Esophagus muscularis mucosa (tissue), 4 donors: ENCODE results near the gene LOC128125822.

Experiments
- DNase-seq: peaks from one replicate; pipeline ENCODE4 v3.0.0-alpha.2; 2017; ENCODE audit errors: extremely low spot score
- H3K27ac ChIP-seq, 4 donors: fragments of 200-600 bp; sonication (generic); replicated peaks in 1 of 4; 1 replicate in 3 of 4; 2 replicates in 1 of 4; pipeline ENCODE4 v1.5.1; 2016 to 2019; ENCODE audit warnings: mild to moderate bottlenecking in 1 of 4
- H3K27me3 ChIP-seq, 4 donors: fragments of 200-600 bp; sonication (generic); one replicate each; pipeline versions ENCODE4 v1.5.1 to v1.6.0; 2016 to 2019
- H3K36me3 ChIP-seq, 4 donors: fragments of 200-600 bp; sonication (generic); one replicate each; pipeline ENCODE4 v1.5.1; 2016 to 2019
- H3K4me1 ChIP-seq, 4 donors: fragments of 200-600 bp; sonication (generic); one replicate each; pipeline ENCODE4 v1.5.1; 2016 to 2019
- H3K4me3 ChIP-seq, 4 donors: fragments of 200-600 bp; sonication (generic); 1 replicate in 2 of 4; 2 replicates in 2 of 4; pipeline ENCODE4 v1.5.1; 2016 to 2019; ENCODE audit warnings: mild to moderate bottlenecking in 4 of 4, moderate library complexity in 1 of 4
- H3K9me3 ChIP-seq, 4 donors: fragments of 200-600 bp; sonication (generic); 1 replicate in 3 of 4; 2 replicates in 1 of 4; pipeline ENCODE4 v1.5.1; 2016 to 2019
- CTCF ChIP-seq, 3 experiments: fragments of 200-600 bp in 2 of 3; fragments of 450-650 bp in 1 of 3; sonication (generic) in 2 of 3; IDR thresholded peaks; one replicate each; pipeline ENCODE4 v1.5.1; 2017 to 2019; ENCODE audit warnings: antibody characterized with exemption in 3 of 3, mild to moderate bottlenecking in 2 of 3, moderate library complexity in 1 of 3
- EP300 ChIP-seq: sonication (generic); formaldehyde crosslinking; IDR thresholded peaks from one replicate; pipeline ENCODE4 v1.6.1; 2017; ENCODE audit warnings: antibody characterized with exemption
- POLR2A ChIP-seq: fragments of 450-650 bp; IDR thresholded peaks from one replicate; pipeline ENCODE4 v1.6.1; 2017; ENCODE audit warnings: antibody characterized with exemption, moderate library complexity, mild to moderate bottlenecking, low read depth
- POLR2AphosphoS5 ChIP-seq, 2 donors: sonication (generic); formaldehyde crosslinking; IDR thresholded peaks; one replicate each; pipeline ENCODE4 v1.6.1; 2017; ENCODE audit warnings: antibody characterized with exemption in 2 of 2
- WGBS: methylation state at CpG from one replicate; pipeline ENCODE4 v1.1.5; 2018; 5-methylcytosine and 5-hydroxymethylcytosine counted together
- intact Hi-C: fragments of 100-400 bp; cut with DNase I; formaldehyde crosslinking; loops from one replicate; pipeline ENCODE4 v1.15.1; 2023

LOC128125822 gene

GRCh38 chr6:63533952-63534351 lies 38.3 kb upstream of the LOC128125822 start:
- Histone ChIP-seq H3K27me3 (no peaks in the 10 kb centered on the region), H3K9me3 (no peaks in the 10 kb centered on the region), H3K4me1 (no peaks in the 10 kb centered on the region), H3K36me3 (no peaks in the 10 kb centered on the region), H3K27ac (no peak overlapping the region), H3K4me3 (no peak overlapping the region)
- no peak for TF ChIP-seq CTCF (IDR thresholded peaks at IDR 0.05)
- no peak for TF ChIP-seq EP300
- TF ChIP-seq POLR2AphosphoS5 (IDR thresholded peaks at IDR 0.05) = no peak
- TF ChIP-seq POLR2A = no peak
- intact Hi-C loops = no loop called here
- DNase-seq = no peak
- 89% methylated on average over 4 of the region's 4 CpGs for WGBS

DNA sequence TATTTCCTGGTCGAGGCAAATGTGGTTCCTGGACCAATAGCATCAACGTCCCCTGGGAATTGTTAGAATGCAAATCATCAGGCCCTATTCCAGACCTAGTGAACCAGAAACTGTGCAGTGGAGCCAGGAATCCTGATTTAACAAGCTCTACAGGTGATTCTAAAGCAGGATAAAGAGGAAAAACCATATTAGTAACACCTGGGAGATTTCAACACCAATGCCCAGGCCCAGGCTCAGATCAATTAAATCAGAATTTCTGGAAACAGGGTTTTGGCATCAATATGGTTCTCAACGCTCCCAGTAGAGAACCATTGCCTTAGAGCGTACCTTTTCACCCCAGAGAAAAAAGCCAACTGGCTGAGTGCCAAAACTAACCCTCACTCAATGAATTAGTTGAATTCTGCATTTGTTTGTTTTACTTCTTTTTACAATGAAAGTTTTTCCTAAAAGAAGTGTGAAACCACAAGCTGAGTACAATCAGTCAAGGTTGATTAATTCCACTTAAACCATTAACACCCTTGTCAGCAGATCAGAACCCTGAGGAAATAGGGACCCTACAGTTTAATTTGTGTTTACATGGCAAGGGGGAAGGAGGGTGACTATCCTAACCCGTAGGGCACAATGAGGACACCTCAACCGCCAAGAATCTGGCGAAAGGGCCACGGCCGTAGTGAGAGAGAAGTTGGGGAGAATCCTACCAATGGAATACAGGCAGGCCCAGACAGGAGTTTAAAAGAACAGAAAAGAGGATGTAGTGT lies 34.9 kb upstream of the LOC128125822 start:
- WGBS = 62% methylated on average over 9 of the region's 9 CpGs
- Histone ChIP-seq H3K9me3 (no peaks in the 10 kb centered on the region), H3K4me1 (no peaks in the 10 kb centered on the region), H3K27me3 (no peaks in the 10 kb centered on the region), H3K36me3 (no peaks in the 10 kb centered on the region), H3K4me3 (no peak overlapping the region), H3K27ac (no peak overlapping the region)
- TF ChIP-seq EP300 = no peak
- no peak for TF ChIP-seq POLR2A
- TF ChIP-seq CTCF (IDR thresholded peaks at IDR 0.05) = no peak
- TF ChIP-seq POLR2AphosphoS5 (IDR thresholded peaks at IDR 0.05) = no peak
- no peak for DNase-seq
- intact Hi-C loops = no loop called here

- intact Hi-C loops = no loop called here
- H3K9me3 ChIP-seq = no peaks in the 10 kb centered on the region
- no peak overlapping the region for H3K27ac ChIP-seq
- H3K27me3 ChIP-seq = no peaks in the 10 kb centered on the region
- DNase-seq = no peak
- no peak for TF ChIP-seq POLR2AphosphoS5 (IDR thresholded peaks at IDR 0.05)
- TF ChIP-seq EP300 = no peak
- no peak for TF ChIP-seq POLR2A
- TF ChIP-seq CTCF (IDR thresholded peaks at IDR 0.05) = no peak
- H3K4me1 ChIP-seq = no peaks in the 10 kb centered on the region
- no peak overlapping the region for H3K4me3 ChIP-seq
- no peaks in the 10 kb centered on the region for H3K36me3 ChIP-seq
Measured at GRCh38 chr6:63537959-63538300, 34.4 kb upstream of the LOC128125822 start.

GRCh38 chr6:63538550-63538949 lies 33.7 kb upstream of the LOC128125822 start:
- no peak overlapping the region for H3K27ac ChIP-seq
- DNase-seq = no peak
- H3K27me3 ChIP-seq = no peaks in the 10 kb centered on the region
- H3K36me3 ChIP-seq = no peaks in the 10 kb centered on the region
- 87% methylated on average over 1 of the region's 1 CpG for WGBS
- intact Hi-C loops = no loop called here
- TF ChIP-seq CTCF (IDR thresholded peaks at IDR 0.05) = no peak
- no peak for TF ChIP-seq EP300
- no peak for TF ChIP-seq POLR2AphosphoS5 (IDR thresholded peaks at IDR 0.05)
- TF ChIP-seq POLR2A = no peak
- no peak overlapping the region for H3K4me3 ChIP-seq
- H3K9me3 ChIP-seq = no peaks in the 10 kb centered on the region
- H3K4me1 ChIP-seq = no peaks in the 10 kb centered on the region

GRCh38 chr6:63543001-63543400 lies 29.3 kb upstream of the LOC128125822 start:
- WGBS = 62% methylated on average over 1 of the region's 1 CpG
- TF ChIP-seq POLR2A (no peak), EP300 (no peak), CTCF (IDR thresholded peaks at IDR 0.05) (no peak), POLR2AphosphoS5 (IDR thresholded peaks at IDR 0.05) (no peak)
- H3K27me3 ChIP-seq = no peaks in the 10 kb centered on the region
- H3K9me3 ChIP-seq = no peaks in the 10 kb centered on the region
- no peak overlapping the region for H3K4me3 ChIP-seq
- no peak overlapping the region for H3K27ac ChIP-seq
- H3K36me3 ChIP-seq = no peaks in the 10 kb centered on the region
- H3K4me1 ChIP-seq = no peaks in the 10 kb centered on the region
- DNase-seq = no peak
- intact Hi-C loops = no loop called here
